Ectodermal cell (in vitro differentiated cells): Measurements from ENCODE around the gene NRP1.

Source experiments
- H3K27ac ChIP-seq: 2 replicates; pipeline ENCODE4 v1.7.0; 2013; ENCODE audit warnings: mild to moderate bottlenecking, low read depth, low read length; ENCODE audit not compliant: insufficient read depth, poor library complexity, severe bottlenecking
- H3K27me3 ChIP-seq: 2 replicates; pipeline ENCODE4 v1.7.0; 2013; ENCODE audit warnings: mild to moderate bottlenecking, low read length; ENCODE audit not compliant: insufficient read depth, control insufficient read depth, poor library complexity, severe bottlenecking
- H3K36me3 ChIP-seq: one replicate; pipeline ENCODE4 v1.7.0; 2013; ENCODE audit warnings: low read length; ENCODE audit not compliant: control insufficient read depth, insufficient read depth
- H3K4me1 ChIP-seq: one replicate; pipeline ENCODE4 v1.7.0; 2013; ENCODE audit warnings: low read length; ENCODE audit not compliant: control insufficient read depth, insufficient read depth
- H3K4me3 ChIP-seq: 2 replicates; pipeline ENCODE4 v1.7.0; 2013; ENCODE audit warnings: low read depth, low read length, control low read depth; ENCODE audit not compliant: insufficient read depth
- H3K9me3 ChIP-seq: 2 replicates; pipeline ENCODE4 v1.7.0; 2013; ENCODE audit warnings: mild to moderate bottlenecking, low read length, moderate library complexity; ENCODE audit not compliant: control insufficient read depth
- WGBS, 2 experiments: methylation state at CpG; one replicate each; pipeline ENCODE4 v1.1.7; 2013; ENCODE audit warnings: missing lambda C conversion rate in 2 of 2; 5-methylcytosine and 5-hydroxymethylcytosine counted together

NRP1 gene

GRCh38 chr10:33234831-33235237 lies 99.6 kb downstream of the NRP1 start:
- H3K4me1 ChIP-seq = no peaks in the 10 kb centered on the region
- H3K27me3 ChIP-seq = no peaks in the 10 kb centered on the region
- H3K4me3 ChIP-seq = no peak overlapping the region
- H3K36me3 ChIP-seq = no peaks in the 10 kb centered on the region
- no peak overlapping the region for H3K27ac ChIP-seq
- H3K9me3 ChIP-seq = no peaks in the 10 kb centered on the region
- 57 to 91% methylated on average over 1 of the region's 1 CpG for WGBS, 2 experiments

GRCh38 chr10:33233635-33234034 lies 100.8 kb downstream of the NRP1 start:
- no peaks in the 10 kb centered on the region for H3K27me3 ChIP-seq
- 88 to 94% methylated on average over 3 of the region's 3 CpGs for WGBS, 2 experiments
- H3K4me1 ChIP-seq = no peaks in the 10 kb centered on the region
- no peaks in the 10 kb centered on the region for H3K36me3 ChIP-seq
- H3K4me3 ChIP-seq = no peak overlapping the region
- no peaks in the 10 kb centered on the region for H3K9me3 ChIP-seq
- no peak overlapping the region for H3K27ac ChIP-seq

GRCh38 chr10:33233221-33233620 lies 101.2 kb downstream of the NRP1 start:
- WGBS, 2 experiments = 95 to 97% methylated on average over 5 of the region's 5 CpGs
- H3K4me3 ChIP-seq = no peak overlapping the region
- H3K36me3 ChIP-seq = no peaks in the 10 kb centered on the region
- no peak overlapping the region for H3K27ac ChIP-seq
- no peaks in the 10 kb centered on the region for H3K9me3 ChIP-seq
- no peaks in the 10 kb centered on the region for H3K27me3 ChIP-seq
- H3K4me1 ChIP-seq = no peaks in the 10 kb centered on the region

GRCh38 chr10:33231621-33232350 lies 102.7 kb downstream of the NRP1 start:
- H3K4me1 ChIP-seq = no peaks in the 10 kb centered on the region
- no peak overlapping the region for H3K27ac ChIP-seq
- H3K4me3 ChIP-seq = no peak overlapping the region
- H3K27me3 ChIP-seq = no peaks in the 10 kb centered on the region
- 93 to 96% methylated on average over 6 of the region's 7 CpGs for WGBS, 2 experiments
- no peaks in the 10 kb centered on the region for H3K36me3 ChIP-seq
- no peaks in the 10 kb centered on the region for H3K9me3 ChIP-seq

GRCh38 chr10:33229949-33230267 lies 104.6 kb downstream of the NRP1 start:
- 66 to 74% methylated on average over 2 of the region's 2 CpGs for WGBS, 2 experiments
- H3K27me3 ChIP-seq = no peaks in the 10 kb centered on the region
- H3K4me3 ChIP-seq = no peak overlapping the region
- no peak overlapping the region for H3K27ac ChIP-seq
- H3K9me3 ChIP-seq = no peaks in the 10 kb centered on the region
- H3K36me3 ChIP-seq = no peaks in the 10 kb centered on the region
- no peaks in the 10 kb centered on the region for H3K4me1 ChIP-seq

- no peaks in the 10 kb centered on the region for H3K27me3 ChIP-seq
- no peaks in the 10 kb centered on the region for H3K9me3 ChIP-seq
- no peaks in the 10 kb centered on the region for H3K4me1 ChIP-seq
- H3K36me3 ChIP-seq = no peaks in the 10 kb centered on the region
- H3K4me3 ChIP-seq = no peak overlapping the region
- no peak overlapping the region for H3K27ac ChIP-seq
- 89 to 93% methylated on average over 3 of the region's 3 CpGs for WGBS, 2 experiments
Measured at GRCh38 chr10:33229252-33229948, 105.1 kb downstream of the NRP1 start.

- H3K27me3 ChIP-seq = no peaks in the 10 kb centered on the region
- no peaks in the 10 kb centered on the region for H3K4me1 ChIP-seq
- H3K36me3 ChIP-seq = no peaks in the 10 kb centered on the region
- no peaks in the 10 kb centered on the region for H3K9me3 ChIP-seq
- 92 to 97% methylated on average over 2 to 3 of the region's 3 CpGs for WGBS, 2 experiments
- no peak overlapping the region for H3K27ac ChIP-seq
- no peak overlapping the region for H3K4me3 ChIP-seq
Measured at GRCh38 chr10:33228426-33228825, 106.0 kb downstream of the NRP1 start.

- Histone ChIP-seq H3K4me3 (no peak overlapping the region), H3K27ac (no peak overlapping the region), H3K4me1 (no peaks in the 10 kb centered on the region), H3K36me3 (no peaks in the 10 kb centered on the region), H3K9me3 (no peaks in the 10 kb centered on the region), H3K27me3 (no peaks in the 10 kb centered on the region)
- 85 to 97% methylated on average over 2 of the region's 2 CpGs for WGBS, 2 experiments
Measured at GRCh38 chr10:33227489-33227888, 107.0 kb downstream of the NRP1 start.

- H3K9me3 ChIP-seq = no peaks in the 10 kb centered on the region
- H3K27ac ChIP-seq = no peak overlapping the region
- no peaks in the 10 kb centered on the region for H3K27me3 ChIP-seq
- no peaks in the 10 kb centered on the region for H3K4me1 ChIP-seq
- no peak overlapping the region for H3K4me3 ChIP-seq
- no peaks in the 10 kb centered on the region for H3K36me3 ChIP-seq
- WGBS, 2 experiments = 92 to 94% methylated on average over 7 of the region's 7 CpGs
Measured at GRCh38 chr10:33224251-33224965, 110.1 kb downstream of the NRP1 start.

GRCh38 chr10:33223326-33224000 lies 111.0 kb downstream of the NRP1 start:
- 86 to 96% methylated on average over 3 of the region's 3 CpGs for WGBS, 2 experiments
- H3K4me1 ChIP-seq = no peaks in the 10 kb centered on the region
- H3K36me3 ChIP-seq = no peaks in the 10 kb centered on the region
- H3K27ac ChIP-seq = no peak overlapping the region
- no peaks in the 10 kb centered on the region for H3K27me3 ChIP-seq
- no peak overlapping the region for H3K4me3 ChIP-seq
- H3K9me3 ChIP-seq = no peaks in the 10 kb centered on the region
